SK-N-SH treated with all-trans-retinoic acid at 6 μM for 48 hours (cell line): ENCODE results near the gene CFTR.

Experiments
- ATAC-seq: fragments of 200-7000 bp; cut with Tn5 transposase; 3 replicates; pipeline ENCODE4 v1.9.1; 2020; ENCODE audit warnings: mild to moderate bottlenecking, moderate library complexity
- ARNTL ChIP-seq: fragments of 450-650 bp; formaldehyde crosslinking; IDR thresholded peaks from 2 replicates; pipeline ENCODE4 v1.5.0; 2020; ENCODE audit warnings: low read depth, mild to moderate bottlenecking, moderate library complexity, borderline replicate concordance
- BACH2 ChIP-seq: fragments of 250-450 bp; sonication (Bioruptor Pico); IDR thresholded peaks from 2 replicates; pipeline ENCODE4 v1.9.0; 2021; ENCODE audit warnings: mild to moderate bottlenecking, borderline replicate concordance
- CREB5 ChIP-seq: fragments of 250-450 bp; sonication (Bioruptor Pico); IDR thresholded peaks from 2 replicates; pipeline ENCODE4 v1.5.1; 2020; ENCODE audit warnings: low read depth, mild to moderate bottlenecking, moderate library complexity
- CSDC2 ChIP-seq: fragments of 250-450 bp; sonication (Bioruptor Pico); IDR thresholded peaks from 2 replicates; pipeline ENCODE4 v1.5.0; 2020; ENCODE audit warnings: mild to moderate bottlenecking, moderate library complexity
- ESRRG ChIP-seq: fragments of 250-450 bp; sonication (Bioruptor Pico); IDR thresholded peaks from 2 replicates; pipeline ENCODE4 v1.6.1; 2021; ENCODE audit warnings: mild to moderate bottlenecking
- GLIS3 ChIP-seq: fragments of 250-450 bp; sonication (Bioruptor Pico); IDR thresholded peaks from 2 replicates; pipeline ENCODE4 v1.5.0; 2020; ENCODE audit warnings: mild to moderate bottlenecking, moderate library complexity
- ISL1 ChIP-seq: fragments of 250-450 bp; sonication (Bioruptor Pico); IDR thresholded peaks from 2 replicates; pipeline ENCODE4 v2.1.2; 2022; ENCODE audit warnings: mild to moderate bottlenecking, moderate library complexity
- OSR1 ChIP-seq: fragments of 250-450 bp; sonication (Bioruptor Pico); IDR thresholded peaks from 2 replicates; pipeline ENCODE4 v1.8.0; 2022; ENCODE audit warnings: moderate library complexity, mild to moderate bottlenecking, inconsistent platforms
- PPARA ChIP-seq: fragments of 250-450 bp; sonication (Bioruptor Pico); IDR thresholded peaks from 2 replicates; pipeline ENCODE4 v1.5.0; 2020; ENCODE audit warnings: mild to moderate bottlenecking, borderline replicate concordance
- TCF4 ChIP-seq: fragments of 250-450 bp; sonication (Bioruptor Pico); IDR thresholded peaks from 2 replicates; pipeline ENCODE4 v1.8.0; 2021; ENCODE audit warnings: mild to moderate bottlenecking, moderate library complexity, borderline replicate concordance
- TOX ChIP-seq: fragments of 250-450 bp; sonication (Bioruptor Pico); IDR thresholded peaks from 2 replicates; pipeline ENCODE4 v1.8.0; 2021; ENCODE audit warnings: mild to moderate bottlenecking, moderate library complexity, borderline replicate concordance
- ZC3H10 ChIP-seq: fragments of 250-450 bp; sonication (Bioruptor Pico); IDR thresholded peaks from 2 replicates; pipeline ENCODE4 v1.5.1; 2021; ENCODE audit warnings: mild to moderate bottlenecking, moderate library complexity
- ZFP3 ChIP-seq: fragments of 250-450 bp; sonication (Bioruptor Pico); IDR thresholded peaks from 2 replicates; pipeline ENCODE4 v1.5.0; 2020; ENCODE audit warnings: mild to moderate bottlenecking, moderate library complexity
- ZFP30 ChIP-seq: fragments of 450-650 bp; formaldehyde crosslinking; IDR thresholded peaks from 2 replicates; pipeline ENCODE4 v1.5.0; 2022; ENCODE audit warnings: mild to moderate bottlenecking, moderate library complexity
- ZNF565 ChIP-seq: fragments of 450-650 bp; formaldehyde crosslinking; conservative IDR thresholded peaks from 2 replicates; pipeline ENCODE4 v1.5.0; 2020; ENCODE audit warnings: low read depth, mild to moderate bottlenecking, moderate library complexity
- ZNF8 ChIP-seq: fragments of 450-650 bp; formaldehyde crosslinking; IDR thresholded peaks from 2 replicates; pipeline ENCODE4 v1.5.0; 2020; ENCODE audit warnings: mild to moderate bottlenecking, moderate library complexity
- TF ChIP-seq, protein P1 (sequence below): fragments of 250-450 bp; sonication (Bioruptor Pico); IDR thresholded peaks from 2 replicates; pipeline ENCODE4 v1.5.0; 2020; ENCODE audit warnings: mild to moderate bottlenecking, moderate library complexity
- TF ChIP-seq, protein P2 (sequence below): fragments of 250-450 bp; sonication (Bioruptor Pico); IDR thresholded peaks from 2 replicates; pipeline ENCODE4 v1.8.0; 2020; ENCODE audit warnings: mild to moderate bottlenecking, moderate library complexity, borderline replicate concordance
- TF ChIP-seq, protein P3 (sequence below): fragments of 250-450 bp; sonication (Bioruptor Pico); IDR thresholded peaks from 2 replicates; pipeline ENCODE4 v1.8.0; 2021; ENCODE audit warnings: low read depth, mild to moderate bottlenecking, moderate library complexity, borderline replicate concordance

The CFTR gene

GRCh38 chr7:117637937-117638336 is 158.1 kb downstream of the CFTR start:
- TF ChIP-seq BACH2 (CRISPR knock-in tag) = no peak
- TF ChIP-seq ZFP30 (CRISPR knock-in tag) = no peak
- no peak for TF ChIP-seq OSR1
- TF ChIP-seq, protein P1, sequence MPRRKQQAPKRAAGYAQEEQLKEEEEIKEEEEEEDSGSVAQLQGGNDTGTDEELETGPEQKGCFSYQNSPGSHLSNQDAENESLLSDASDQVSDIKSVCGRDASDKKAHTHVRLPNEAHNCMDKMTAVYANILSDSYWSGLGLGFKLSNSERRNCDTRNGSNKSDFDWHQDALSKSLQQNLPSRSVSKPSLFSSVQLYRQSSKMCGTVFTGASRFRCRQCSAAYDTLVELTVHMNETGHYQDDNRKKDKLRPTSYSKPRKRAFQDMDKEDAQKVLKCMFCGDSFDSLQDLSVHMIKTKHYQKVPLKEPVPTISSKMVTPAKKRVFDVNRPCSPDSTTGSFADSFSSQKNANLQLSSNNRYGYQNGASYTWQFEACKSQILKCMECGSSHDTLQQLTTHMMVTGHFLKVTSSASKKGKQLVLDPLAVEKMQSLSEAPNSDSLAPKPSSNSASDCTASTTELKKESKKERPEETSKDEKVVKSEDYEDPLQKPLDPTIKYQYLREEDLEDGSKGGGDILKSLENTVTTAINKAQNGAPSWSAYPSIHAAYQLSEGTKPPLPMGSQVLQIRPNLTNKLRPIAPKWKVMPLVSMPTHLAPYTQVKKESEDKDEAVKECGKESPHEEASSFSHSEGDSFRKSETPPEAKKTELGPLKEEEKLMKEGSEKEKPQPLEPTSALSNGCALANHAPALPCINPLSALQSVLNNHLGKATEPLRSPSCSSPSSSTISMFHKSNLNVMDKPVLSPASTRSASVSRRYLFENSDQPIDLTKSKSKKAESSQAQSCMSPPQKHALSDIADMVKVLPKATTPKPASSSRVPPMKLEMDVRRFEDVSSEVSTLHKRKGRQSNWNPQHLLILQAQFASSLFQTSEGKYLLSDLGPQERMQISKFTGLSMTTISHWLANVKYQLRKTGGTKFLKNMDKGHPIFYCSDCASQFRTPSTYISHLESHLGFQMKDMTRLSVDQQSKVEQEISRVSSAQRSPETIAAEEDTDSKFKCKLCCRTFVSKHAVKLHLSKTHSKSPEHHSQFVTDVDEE (CRISPR knock-in tag) = no peak
- TF ChIP-seq, protein P2, sequence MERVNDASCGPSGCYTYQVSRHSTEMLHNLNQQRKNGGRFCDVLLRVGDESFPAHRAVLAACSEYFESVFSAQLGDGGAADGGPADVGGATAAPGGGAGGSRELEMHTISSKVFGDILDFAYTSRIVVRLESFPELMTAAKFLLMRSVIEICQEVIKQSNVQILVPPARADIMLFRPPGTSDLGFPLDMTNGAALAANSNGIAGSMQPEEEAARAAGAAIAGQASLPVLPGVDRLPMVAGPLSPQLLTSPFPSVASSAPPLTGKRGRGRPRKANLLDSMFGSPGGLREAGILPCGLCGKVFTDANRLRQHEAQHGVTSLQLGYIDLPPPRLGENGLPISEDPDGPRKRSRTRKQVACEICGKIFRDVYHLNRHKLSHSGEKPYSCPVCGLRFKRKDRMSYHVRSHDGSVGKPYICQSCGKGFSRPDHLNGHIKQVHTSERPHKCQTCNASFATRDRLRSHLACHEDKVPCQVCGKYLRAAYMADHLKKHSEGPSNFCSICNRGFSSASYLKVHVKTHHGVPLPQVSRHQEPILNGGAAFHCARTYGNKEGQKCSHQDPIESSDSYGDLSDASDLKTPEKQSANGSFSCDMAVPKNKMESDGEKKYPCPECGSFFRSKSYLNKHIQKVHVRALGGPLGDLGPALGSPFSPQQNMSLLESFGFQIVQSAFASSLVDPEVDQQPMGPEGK = no peak
- TF ChIP-seq ZNF565 (CRISPR knock-in tag) = no peak
- TF ChIP-seq ISL1 (CRISPR knock-in tag) = no peak
- TF ChIP-seq ARNTL (CRISPR knock-in tag) = no peak
- no peak for TF ChIP-seq ZFP3 (CRISPR knock-in tag)
- no peak for TF ChIP-seq CREB5 (CRISPR knock-in tag)
- no peak for TF ChIP-seq TCF4
- no peak for TF ChIP-seq ZNF8 (CRISPR knock-in tag)
- no peak for TF ChIP-seq TOX (CRISPR knock-in tag)
- no peak for TF ChIP-seq ESRRG (CRISPR knock-in tag)
- TF ChIP-seq CSDC2 (CRISPR knock-in tag) = no peak
- ATAC-seq = no peak

GRCh38 chr7:117639966-117640365 is 160.1 kb downstream of the CFTR start:
- TF ChIP-seq ZC3H10 (CRISPR knock-in tag) (no peak), ESRRG (CRISPR knock-in tag) (no peak), PPARA (CRISPR knock-in tag) (no peak)
- TF ChIP-seq, protein P3, sequence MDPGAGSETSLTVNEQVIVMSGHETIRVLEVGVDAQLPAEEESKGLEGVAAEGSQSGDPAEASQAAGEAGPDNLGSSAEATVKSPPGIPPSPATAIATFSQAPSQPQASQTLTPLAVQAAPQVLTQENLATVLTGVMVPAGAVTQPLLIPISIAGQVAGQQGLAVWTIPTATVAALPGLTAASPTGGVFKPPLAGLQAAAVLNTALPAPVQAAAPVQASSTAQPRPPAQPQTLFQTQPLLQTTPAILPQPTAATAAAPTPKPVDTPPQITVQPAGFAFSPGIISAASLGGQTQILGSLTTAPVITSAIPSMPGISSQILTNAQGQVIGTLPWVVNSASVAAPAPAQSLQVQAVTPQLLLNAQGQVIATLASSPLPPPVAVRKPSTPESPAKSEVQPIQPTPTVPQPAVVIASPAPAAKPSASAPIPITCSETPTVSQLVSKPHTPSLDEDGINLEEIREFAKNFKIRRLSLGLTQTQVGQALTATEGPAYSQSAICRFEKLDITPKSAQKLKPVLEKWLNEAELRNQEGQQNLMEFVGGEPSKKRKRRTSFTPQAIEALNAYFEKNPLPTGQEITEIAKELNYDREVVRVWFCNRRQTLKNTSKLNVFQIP (CRISPR knock-in tag) = no peak
- no peak for ATAC-seq

GRCh38 chr7:117640465-117640864 is 160.6 kb downstream of the CFTR start:
- ATAC-seq = no peak
- TF ChIP-seq ESRRG (CRISPR knock-in tag) (no peak), CSDC2 (CRISPR knock-in tag) (no peak), CREB5 (CRISPR knock-in tag) (no peak), ZNF565 (CRISPR knock-in tag) (no peak), ZNF8 (CRISPR knock-in tag) (no peak), GLIS3 (CRISPR knock-in tag) (no peak), TOX (CRISPR knock-in tag) (no peak)
- TF ChIP-seq, protein P2 = no peak
